GM18511 (cell line): Measurements from ENCODE around the gene GJA4.
"Not testable (repeated sequence)": the region's sequence is repeated elsewhere in the genome, so short reads cannot be mapped to it uniquely, and the experiment has no call there.

Source experiments
- ATAC-seq: cut with Tn5 transposase; IDR thresholded peaks from one replicate; pipeline ENCODE4 v1.9.1; 2021; ENCODE audit warnings: mild to moderate bottlenecking, moderate library complexity; ENCODE audit not compliant: unreplicated experiment

The GJA4 gene

DNA sequence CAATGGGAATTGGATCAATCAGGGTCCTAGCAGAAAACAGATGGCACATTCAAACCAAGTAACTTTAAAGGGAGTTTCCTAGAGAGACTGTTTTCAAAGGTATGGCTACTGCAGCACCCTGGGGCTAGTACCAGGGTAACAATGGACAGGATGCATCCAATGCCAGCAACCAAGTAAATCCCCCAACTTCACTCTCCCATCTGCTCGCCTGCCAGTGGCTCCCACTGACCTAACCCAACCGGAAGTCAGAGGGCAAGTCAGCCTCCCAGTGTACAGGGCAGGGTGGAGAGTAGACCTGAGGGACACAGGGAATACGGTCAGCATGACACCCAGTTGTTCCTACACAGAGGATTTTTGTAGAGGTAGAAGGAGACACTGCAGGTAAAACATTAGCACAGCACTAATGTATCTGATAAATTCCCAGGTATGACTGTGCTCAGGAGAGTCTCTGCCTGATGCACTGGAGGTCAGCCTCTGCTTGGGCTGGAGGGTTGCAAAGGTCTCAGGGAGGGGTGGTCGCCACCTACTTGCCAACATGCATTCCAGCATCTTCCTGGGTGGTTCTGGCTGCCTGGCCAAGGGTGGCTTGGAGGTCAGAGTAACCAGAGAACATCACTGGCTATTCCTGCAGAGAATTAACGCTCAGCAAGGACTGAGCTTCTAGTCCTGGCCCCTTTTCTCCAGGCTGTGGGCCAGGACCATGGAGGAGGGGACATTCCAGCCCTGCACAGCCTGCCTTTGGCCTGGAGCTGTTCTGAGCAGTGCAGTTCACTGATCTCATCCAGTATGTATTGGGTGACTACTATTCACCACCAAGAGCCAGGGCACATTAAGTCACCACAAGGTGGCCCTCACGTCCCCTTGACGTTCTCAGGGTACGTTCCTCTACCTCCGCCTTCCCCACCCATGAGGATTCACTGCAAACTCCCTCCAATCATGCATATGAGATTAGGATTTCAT lies 5.1 kb upstream of the GJA4 start:
- no peak for ATAC-seq

GRCh38 chr1:34790985-34791384 lies 1.8 kb upstream of the GJA4 start:
- no peak for ATAC-seq

DNA sequence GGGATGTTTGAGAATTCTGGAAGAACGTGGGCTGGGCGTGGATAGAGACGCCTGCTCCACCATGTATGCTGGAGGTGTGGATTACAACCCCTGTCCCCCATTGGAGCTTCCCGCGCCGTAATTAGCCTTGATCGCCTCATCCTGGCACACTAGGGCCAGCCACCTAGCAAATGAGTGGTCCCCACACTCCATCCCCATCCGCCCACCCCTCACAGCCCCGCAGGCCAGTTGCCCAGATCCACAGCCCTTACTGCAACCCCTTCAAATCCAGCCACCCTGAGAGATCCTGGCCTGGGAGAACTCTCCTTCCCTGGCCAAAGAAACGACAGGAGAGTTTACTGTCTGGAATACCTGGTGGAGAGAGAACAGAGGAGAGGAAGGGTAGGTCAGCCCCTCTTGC lies 375 bp upstream of the GJA4 start:
- no peak for ATAC-seq

- no peak for ATAC-seq
Measured at GRCh38 chr1:34794001-34794789, 1.4 kb downstream of the GJA4 start.

DNA sequence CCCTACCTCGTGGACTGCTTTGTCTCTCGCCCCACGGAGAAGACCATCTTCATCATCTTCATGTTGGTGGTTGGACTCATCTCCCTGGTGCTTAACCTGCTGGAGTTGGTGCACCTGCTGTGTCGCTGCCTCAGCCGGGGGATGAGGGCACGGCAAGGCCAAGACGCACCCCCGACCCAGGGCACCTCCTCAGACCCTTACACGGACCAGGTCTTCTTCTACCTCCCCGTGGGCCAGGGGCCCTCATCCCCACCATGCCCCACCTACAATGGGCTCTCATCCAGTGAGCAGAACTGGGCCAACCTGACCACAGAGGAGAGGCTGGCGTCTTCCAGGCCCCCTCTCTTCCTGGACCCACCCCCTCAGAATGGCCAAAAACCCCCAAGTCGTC lies 2.0 kb downstream of the GJA4 start:
- ATAC-seq, result no peak

DNA sequence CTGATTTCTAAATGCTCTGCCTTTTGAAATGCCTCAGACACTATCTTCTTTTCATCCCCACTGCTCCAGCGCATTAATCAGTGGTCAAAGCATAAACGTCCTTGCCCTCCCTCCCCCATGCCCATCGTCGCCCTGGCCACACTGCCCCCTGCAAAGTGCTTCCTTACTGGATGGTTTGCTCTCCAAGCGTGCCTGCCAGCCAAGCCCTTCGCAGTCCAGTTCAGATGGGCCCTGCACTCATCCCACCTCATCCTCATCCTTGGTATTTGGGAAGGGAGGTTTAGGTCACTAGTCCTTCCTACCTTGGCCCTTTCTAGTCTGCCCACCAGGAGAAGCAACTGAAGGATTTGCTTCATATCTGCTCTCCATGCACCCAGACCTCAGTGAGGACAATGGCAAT lies 3.1 kb downstream of the GJA4 start:
- no peak for ATAC-seq

DNA sequence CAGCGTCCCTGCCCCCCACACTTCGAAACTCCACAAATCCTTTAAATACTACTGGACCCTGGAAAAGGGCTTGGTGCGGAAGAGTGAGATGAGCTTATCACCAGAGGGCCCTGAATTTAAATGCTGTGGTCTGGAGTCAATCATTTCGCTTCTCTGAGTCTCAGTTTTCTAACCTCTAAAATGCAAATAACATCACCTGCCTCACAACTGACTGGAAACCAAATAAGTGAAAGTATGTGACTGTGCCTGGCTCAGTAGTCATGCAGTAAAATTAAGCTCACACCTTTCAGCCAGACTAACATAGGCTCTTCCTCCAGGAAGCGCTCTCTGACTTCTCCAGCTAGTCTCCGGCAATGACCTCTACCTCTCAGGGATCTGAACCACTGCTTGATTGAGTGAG lies 4.2 kb downstream of the GJA4 start:
- ATAC-seq, result peak; percentile 61

DNA sequence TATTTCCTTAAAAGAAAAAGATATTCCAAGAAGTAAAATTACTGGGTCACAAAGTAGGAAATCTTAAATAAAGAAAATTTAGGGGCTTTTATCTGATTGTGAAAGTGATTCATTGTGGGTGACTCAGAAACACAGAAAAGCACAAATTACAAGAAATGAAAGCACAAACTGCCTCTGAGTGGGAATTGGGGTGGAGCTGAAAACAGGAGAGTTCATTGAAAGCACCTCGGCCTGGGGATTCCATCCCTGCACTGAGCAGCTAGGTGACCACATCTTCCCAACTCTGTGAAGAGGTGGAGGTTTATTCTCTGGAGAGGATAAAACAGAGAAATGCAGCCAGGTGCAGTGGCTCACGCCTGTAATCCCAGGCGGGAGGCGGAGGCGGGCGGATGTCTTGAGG lies 7.4 kb downstream of the GJA4 start:
- ATAC-seq, result no peak

- no peak for ATAC-seq
Measured at GRCh38 chr1:34803770-34804169, 11.0 kb downstream of the GJA4 start.

- ATAC-seq, result no peak
Measured at GRCh38 chr1:34806396-34806795, 13.6 kb downstream of the GJA4 start.

DNA sequence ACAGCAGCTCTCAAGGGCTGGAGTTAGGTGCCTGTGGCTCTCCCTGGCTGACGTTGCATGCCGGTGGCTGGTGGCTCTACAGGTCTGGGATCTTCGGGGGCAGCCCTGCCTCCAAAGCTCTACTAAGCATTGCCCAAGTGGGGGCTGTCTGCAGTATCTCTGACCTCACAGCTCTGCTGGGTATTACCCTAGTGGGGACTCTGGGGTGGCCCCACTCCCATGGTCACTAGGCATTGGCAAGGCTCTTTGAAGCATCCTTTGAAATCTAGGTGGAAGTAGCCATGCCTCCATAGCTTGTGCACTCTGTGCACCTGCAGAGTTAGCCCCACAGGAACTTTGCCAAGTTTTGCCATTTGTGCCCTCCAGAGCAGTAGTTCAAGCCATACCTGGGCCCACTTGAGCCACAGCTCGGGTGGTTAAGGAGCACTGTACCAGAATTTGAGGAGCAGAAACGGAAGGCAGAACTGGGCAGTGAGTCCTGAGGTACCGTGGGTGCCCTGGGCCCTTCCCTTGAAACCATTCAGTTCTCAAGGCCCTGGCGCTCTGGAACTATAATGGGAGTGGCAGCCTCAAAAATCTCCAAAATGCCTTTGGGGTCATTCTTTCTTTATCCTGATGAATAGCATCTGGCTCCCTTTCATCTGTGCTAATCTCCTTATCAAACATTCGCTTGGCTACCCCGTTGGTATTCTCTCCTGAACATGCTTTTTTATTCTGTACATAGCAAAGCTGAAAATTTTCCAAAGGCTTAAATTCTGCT lies 15.4 kb downstream of the GJA4 start:
- ATAC-seq, result no peak

DNA sequence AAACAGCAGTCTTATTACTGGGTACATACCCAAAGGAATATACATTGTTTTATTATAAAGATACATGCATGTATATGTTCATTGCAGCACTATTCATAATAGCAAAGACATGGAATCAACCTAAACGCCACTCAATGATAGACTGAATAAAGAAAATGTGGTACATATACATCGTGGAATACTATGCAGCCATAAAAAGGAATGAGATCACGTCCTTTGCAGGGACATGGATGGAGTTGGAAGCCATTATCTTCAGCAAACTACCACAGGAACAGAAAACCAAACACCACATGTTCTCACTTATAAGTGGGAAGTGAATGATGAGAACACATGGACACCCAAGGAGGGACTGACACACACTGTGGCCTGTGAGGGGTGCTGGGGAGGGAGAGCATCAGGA lies 18.0 kb downstream of the GJA4 start:
- ATAC-seq, result not testable (repeated sequence)

DNA sequence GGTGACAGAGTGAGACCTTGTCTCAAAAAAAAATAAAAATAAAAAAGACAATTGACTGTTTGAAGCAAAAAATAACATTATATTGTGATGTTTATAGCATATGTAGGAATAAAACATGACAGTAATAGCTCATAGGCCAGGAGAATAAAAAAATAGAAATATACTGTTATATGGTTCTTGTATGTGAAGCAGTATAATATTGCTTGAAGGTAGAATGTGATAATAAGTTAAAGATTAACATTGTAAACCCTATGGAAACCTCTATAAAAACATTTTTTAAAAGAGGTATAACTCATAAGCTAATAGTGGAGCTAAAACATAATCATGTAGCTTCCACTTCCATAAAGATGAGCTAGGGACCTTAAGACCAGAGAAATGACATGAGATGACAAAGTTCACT lies 23.5 kb downstream of the GJA4 start:
- ATAC-seq, result no peak

GRCh38 chr1:34816778-34817177 lies 24.0 kb downstream of the GJA4 start:
- no peak for ATAC-seq

- ATAC-seq, result not testable (repeated sequence)
Measured at GRCh38 chr1:34818862-34819261, 26.1 kb downstream of the GJA4 start.

DNA sequence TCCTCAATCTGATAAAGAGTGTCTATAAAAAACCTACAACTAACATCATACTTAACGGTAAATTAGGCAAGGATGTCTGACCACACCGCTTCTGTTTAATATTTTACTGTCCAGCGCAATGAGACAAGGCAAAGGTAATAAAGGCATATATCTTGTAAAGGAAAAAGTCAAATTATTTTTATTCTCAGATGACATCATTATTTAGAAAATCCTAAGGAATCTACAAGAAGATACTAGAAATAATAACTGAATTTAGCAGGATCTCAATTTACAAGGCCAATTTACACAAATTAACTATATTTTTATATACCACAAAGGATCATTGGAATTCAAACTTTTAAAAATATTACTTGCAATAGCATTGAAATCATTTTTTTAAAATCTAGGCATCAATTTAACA lies 29.4 kb downstream of the GJA4 start:
- ATAC-seq, result no peak

DNA sequence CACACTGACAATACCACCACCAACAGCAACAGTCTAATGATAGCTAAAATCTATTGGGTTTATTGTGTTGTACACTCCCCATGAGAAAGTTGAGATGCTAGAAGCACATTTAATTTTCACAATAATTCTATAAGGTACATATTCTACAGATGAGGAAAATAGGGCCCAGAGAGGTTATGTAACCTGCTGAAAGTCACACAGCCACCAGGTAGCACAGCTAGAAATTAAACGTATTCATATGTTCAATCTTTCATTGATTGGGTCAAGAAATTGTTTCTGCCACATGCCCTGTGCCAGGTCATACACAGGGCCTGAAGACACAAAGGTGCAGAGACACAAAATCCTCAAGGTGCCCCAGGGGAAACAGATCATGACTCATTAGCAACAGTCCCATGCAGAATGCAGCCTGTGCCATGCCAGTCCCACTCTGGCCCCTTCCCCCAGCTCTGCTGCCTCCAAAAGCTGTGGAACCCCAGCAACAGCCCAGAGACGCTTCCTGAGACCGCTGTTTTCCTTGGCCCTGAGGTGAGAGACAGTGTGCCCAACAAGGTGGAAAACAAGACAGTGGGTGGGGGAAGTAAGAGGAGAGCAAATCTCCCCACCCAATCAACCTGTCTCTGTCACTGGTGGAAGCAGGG lies 32.1 kb downstream of the GJA4 start:
- no peak for ATAC-seq

DNA sequence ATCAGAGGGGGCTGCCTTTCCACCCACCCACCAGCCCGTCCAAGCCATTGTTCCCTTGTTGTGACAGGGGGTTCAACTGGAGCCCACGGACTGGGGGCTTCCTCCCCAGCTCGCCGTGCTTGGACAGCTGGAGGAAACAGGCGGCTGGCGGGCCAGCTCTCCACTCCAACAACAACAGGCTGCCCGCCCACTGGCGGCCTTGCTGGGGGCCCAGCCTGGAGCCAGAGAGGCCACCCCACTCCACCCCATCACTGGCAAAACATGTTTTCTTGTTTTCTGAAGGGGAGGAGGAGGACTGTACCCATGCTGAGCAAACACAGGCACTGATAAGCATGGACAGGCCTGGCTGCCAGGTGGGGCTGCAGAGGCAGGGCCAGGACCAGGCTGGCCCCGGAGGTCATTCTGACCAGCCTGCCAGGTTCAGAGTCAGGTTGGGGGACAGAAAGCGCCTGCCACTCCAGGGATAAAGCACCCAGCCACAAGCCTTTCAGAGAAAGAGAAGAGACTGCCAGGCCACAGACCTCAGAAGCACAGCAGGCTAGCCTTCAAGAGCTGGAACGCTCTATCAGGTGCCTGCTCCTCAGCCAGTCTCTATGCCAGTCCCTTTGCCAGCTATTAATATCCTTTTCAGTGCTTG lies 32.8 kb downstream of the GJA4 start:
- ATAC-seq, result no peak

DNA sequence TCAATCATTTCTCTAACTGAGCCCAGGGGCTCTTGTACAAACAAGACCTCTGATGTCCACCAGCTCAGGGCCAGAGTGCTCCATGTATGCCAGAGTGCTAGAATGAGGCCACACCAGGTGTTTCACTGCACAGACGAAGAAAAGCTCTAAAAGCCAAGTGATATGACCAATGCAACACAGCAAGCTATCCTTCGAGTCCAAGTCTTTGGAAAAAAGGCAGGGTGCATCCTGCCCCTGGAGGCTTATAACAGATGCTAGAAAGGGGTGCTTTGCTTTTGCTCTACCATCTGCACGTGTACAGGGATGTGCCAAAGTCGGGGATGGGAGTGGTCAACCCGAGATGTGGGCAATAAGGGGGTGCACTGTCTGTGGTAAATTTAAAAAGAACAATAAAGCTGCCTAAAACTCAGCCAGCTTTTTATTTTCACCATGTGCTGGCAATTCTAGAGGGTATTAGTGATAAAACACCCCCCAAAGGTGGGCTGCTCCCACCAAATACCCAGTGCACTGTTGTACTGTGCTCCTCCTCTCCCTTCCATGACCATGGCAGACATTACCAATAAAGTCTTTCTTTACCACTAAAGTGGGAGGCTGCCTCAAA lies 34.6 kb downstream of the GJA4 start:
- ATAC-seq, result no peak

- ATAC-seq, result no peak
Measured at GRCh38 chr1:34828611-34829010, 35.8 kb downstream of the GJA4 start.
